GM20431 (cell line): ENCODE data around the gene POU2F1.
"Not testable (repeated sequence)": the region's sequence is repeated elsewhere in the genome, so short reads cannot be mapped to it uniquely, and the experiment has no call there.

Experiments used
- in situ Hi-C: fragments of 300-500 bp; cut with MseI, MboI; formaldehyde crosslinking; loops from one replicate; pipeline ENCODE4 v1.15.0; 2020; ENCODE audit warnings: low sequenced_read_pairs; ENCODE audit not compliant: unreplicated experiment

The POU2F1 gene

GRCh38 chr1:167298325-167298724 lies 77.6 kb downstream of the POU2F1 start:
- in situ Hi-C loops: no loop called here

DNA sequence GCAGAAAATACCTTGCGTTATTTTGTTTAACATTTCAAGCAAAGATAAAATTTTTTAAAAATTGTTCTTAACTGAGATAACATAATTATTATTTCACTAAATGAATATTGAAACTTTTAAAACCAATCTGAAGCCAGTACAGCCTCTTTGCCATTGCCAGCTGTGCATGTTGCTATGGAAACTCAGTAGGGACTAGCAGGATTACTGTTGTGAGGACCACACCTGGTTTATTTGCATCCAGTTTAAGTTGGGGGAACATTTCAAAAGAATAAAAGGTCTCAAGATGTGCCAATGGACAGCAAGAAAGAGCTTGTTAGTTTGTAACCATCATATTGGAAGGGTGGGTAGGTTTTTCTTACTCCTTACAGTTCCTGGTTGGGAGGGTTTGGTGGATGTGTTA lies 80.7 kb downstream of the POU2F1 start:
- in situ Hi-C loops: no loop called here

GRCh38 chr1:167304165-167304564 lies 83.5 kb downstream of the POU2F1 start:
- in situ Hi-C loops: no loop called here

DNA sequence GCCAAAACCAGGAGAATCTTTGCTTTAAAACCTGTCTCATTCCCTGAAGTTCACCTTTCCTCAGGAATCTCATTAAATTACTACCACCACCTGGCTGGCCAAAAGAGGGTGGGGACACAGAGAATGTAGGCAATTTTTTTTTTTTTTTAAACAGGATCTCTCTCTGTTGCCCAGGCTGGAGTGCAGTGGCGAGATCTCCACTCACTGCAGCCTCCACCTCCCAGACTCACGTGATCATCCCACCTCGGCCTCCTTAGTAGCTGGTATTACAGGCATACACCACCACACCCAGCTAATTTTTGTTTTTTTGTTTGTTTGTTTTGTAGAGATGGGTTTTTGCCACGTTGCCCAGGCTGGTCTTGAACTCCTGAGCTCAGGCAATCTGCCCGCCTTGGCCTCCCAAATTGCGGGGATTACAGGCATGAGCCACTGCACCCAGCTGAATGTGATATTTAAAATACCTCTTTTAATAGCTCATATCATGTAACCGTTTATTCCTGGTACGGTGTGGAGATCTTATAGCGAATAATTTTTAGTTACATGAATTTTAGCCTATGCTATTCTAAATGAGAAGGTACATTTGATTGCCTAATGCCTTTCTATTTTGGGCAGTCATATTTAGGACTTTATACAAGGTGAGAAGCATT lies 84.5 kb downstream of the POU2F1 start:
- in situ Hi-C loops: no loop called here

- in situ Hi-C loops: no loop called here
These were observed 85.1 kb downstream of the POU2F1 start for GRCh38 chr1:167305706-167306277.

GRCh38 chr1:167310732-167311131 lies 90.0 kb downstream of the POU2F1 start:
- in situ Hi-C loops: no loop called here

- in situ Hi-C loops: no loop called here
These were observed 92.2 kb downstream of the POU2F1 start for GRCh38 chr1:167312871-167313270.

DNA sequence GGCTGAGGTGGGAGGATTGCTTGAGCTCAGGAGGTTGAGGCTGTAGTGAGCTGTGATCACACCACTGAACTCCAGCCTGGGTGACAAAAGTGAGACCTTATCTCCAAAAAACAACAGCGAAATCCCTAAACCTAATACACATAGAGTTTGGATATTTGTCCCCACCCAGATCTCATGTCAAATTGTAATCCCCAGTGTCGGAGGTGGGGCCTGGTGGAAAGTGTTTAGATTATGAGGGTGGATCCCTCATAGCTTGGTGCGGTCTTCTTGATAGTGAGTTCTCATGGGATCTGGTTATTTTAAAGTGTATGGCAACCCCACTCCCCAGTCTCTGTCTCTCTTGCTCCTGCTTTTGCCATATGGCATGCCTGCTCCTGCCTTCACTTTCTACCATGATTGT lies 94.0 kb downstream of the POU2F1 start:
- in situ Hi-C loops: no loop called here

GRCh38 chr1:167317463-167317862 lies 96.8 kb downstream of the POU2F1 start:
- in situ Hi-C loops: no loop called here

DNA sequence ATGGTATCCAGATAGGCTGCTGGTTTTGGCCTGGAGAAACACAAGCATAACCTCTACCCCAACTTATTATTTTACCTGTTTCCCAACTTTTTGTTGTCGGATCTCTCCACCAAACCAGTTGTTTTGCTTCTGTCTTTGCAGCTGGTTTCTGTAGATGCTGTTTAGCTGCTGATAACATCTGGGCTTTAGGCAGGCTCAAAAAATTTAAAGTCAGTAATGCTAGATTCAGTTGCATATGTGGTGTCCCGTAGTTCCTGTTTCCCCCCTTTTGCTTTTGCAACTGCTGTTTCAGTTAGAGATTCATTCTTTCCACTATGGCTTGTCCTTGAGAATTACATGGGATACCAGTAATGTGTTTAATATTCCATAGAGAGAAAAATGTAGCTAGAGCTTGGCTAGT lies 98.5 kb downstream of the POU2F1 start:
- in situ Hi-C loops: not testable (repeated sequence)

- in situ Hi-C loops: no loop called here
These were observed 101.8 kb downstream of the POU2F1 start for GRCh38 chr1:167322483-167322882.

GRCh38 chr1:167325151-167325550 lies 104.5 kb downstream of the POU2F1 start:
- in situ Hi-C loops: no loop called here

GRCh38 chr1:167328306-167328815 lies 107.7 kb downstream of the POU2F1 start:
- in situ Hi-C loops: no loop called here

GRCh38 chr1:167328816-167329483 lies 108.3 kb downstream of the POU2F1 start:
- in situ Hi-C loops: no loop called here

GRCh38 chr1:167330601-167331293 lies 110.1 kb downstream of the POU2F1 start:
- in situ Hi-C loops: no loop called here

DNA sequence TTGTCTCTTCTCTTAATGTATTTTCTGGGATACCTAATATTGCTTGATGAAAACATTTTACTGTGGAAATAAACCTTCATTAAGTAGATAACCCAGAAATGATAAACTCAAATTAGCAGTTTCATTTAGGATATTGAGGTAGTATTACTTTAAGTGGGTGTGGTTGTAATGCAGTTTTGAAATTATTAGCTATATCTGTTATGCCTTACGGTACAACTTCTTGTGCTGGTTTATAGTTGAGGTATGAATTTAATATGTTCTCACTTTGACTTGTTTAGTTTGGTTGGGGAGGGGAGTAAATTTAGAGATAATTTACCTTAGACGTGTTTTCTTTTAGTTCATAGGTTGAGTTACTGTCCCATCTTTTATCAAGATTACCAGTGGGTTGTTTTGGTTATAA lies 111.0 kb downstream of the POU2F1 start:
- in situ Hi-C loops: no loop called here

GRCh38 chr1:167332503-167332902 lies 111.8 kb downstream of the POU2F1 start:
- in situ Hi-C loops: no loop called here

DNA sequence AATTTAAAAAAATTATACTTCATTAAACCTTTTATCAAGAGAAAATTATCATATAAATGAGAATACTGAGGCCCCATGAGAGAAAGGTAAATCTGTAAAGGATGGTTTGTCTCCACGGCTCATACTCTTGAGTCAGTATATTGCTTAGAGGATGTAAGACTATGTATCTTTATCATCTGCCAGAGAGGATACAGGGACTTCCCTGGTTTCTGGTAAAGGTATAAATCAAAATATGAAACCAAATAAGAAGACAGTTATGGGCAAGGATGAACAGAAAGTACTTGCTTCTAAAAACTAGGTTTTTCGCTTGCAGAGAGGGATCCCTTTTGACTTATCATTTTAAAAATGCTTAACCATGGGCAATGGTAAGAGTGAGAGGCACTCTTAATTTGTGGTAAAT lies 112.4 kb downstream of the POU2F1 start:
- in situ Hi-C loops: no loop called here

- in situ Hi-C loops: no loop called here
These were observed 113.0 kb downstream of the POU2F1 start for GRCh38 chr1:167333703-167334102.

GRCh38 chr1:167339405-167339804 lies 118.7 kb downstream of the POU2F1 start:
- in situ Hi-C loops: no loop called here

DNA sequence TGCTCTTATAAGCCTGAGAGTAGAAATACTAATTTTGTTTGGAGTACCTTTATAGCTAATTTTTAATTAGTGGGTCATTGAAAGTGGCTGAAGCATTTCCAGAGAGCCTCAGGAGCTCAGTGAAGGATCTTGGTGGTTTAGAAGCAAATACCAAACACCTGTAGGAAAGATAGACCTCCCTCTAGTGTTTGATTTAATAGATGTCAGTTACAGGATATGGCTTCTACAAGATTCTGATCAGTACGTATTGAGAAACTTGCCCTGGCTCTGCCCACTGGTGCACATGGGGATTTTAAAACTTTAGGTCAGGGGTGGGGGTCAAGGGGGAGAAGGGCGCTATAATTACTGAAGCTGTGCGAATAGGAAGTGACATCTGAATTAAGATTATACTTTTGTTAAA lies 122.2 kb downstream of the POU2F1 start:
- in situ Hi-C loops: no loop called here
